Stomach (tissue), 4 donors: ENCODE results near the gene C9orf40.

Source experiments
- POLR2A ChIP-seq, 4 donors: fragments of 450-650 bp; IDR thresholded peaks; one replicate each; pipeline ENCODE4 v1.6.1; 2016; ENCODE audit warnings: antibody characterized with exemption in 4 of 4, control low read depth in 2 of 4, mild to moderate bottlenecking in 1 of 4, moderate library complexity in 1 of 4
- POLR2AphosphoS5 ChIP-seq, 3 donors: sonication (generic); formaldehyde crosslinking; IDR thresholded peaks; one replicate each; pipeline ENCODE4 v1.6.1; 2016; ENCODE audit warnings: antibody characterized with exemption in 3 of 3
- TF ChIP-seq, protein P1 (sequence below), 7 experiments: fragments of 450-650 bp in 4 of 7; fragments of 200-600 bp in 3 of 7; sonication (generic) in 3 of 7; IDR thresholded peaks; one replicate each; pipeline ENCODE4 v1.5.1; 2016 to 2019; ENCODE audit warnings: antibody characterized with exemption in 7 of 7, control low read depth in 2 of 7, mild to moderate bottlenecking in 1 of 7

DNA sequence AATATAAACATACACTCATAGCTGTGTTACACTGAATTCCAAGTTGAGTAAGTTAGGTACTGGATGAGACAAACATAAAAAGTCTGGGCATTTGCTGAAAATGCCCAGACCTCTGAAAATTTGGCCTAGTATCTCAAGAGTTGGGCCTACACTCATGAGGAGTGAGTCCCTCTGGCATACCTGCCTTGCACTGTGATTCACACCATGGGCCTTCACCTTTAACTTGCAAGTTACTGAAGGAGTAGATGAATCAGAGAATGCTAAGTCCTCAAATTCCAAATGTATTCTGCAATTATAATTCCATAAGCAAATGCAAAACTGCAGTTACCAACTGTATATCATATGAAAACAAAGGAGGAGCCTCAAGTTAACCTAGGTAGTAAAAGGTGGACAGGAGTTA, 32.3 kb upstream of the C9orf40 start:
- no peak for TF ChIP-seq POLR2A (IDR thresholded peaks at IDR 0.05)
- TF ChIP-seq, protein P1, sequence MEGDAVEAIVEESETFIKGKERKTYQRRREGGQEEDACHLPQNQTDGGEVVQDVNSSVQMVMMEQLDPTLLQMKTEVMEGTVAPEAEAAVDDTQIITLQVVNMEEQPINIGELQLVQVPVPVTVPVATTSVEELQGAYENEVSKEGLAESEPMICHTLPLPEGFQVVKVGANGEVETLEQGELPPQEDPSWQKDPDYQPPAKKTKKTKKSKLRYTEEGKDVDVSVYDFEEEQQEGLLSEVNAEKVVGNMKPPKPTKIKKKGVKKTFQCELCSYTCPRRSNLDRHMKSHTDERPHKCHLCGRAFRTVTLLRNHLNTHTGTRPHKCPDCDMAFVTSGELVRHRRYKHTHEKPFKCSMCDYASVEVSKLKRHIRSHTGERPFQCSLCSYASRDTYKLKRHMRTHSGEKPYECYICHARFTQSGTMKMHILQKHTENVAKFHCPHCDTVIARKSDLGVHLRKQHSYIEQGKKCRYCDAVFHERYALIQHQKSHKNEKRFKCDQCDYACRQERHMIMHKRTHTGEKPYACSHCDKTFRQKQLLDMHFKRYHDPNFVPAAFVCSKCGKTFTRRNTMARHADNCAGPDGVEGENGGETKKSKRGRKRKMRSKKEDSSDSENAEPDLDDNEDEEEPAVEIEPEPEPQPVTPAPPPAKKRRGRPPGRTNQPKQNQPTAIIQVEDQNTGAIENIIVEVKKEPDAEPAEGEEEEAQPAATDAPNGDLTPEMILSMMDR (IDR thresholded peaks at IDR 0.05): no peak
- no peak for TF ChIP-seq POLR2AphosphoS5 (IDR thresholded peaks at IDR 0.05)
